CD8-positive, alpha-beta memory T cell (primary cell): ENCODE measurements around the gene PTPN4. TPM values are rescaled to one million over a fixed set of nuclear protein-coding genes. Genes with fewer than 3 reads are reported as not detected.

Experiments used
- CTCF ChIA-PET: fragments of 350-600 bp; sonication (Branson Sonifier 250); formaldehyde crosslinking; loops from one replicate; lab custom pipeline; 2021; ENCODE audit warnings: antibody characterized with exemption; lab: Charles Lee
- POLR2A ChIA-PET: fragments of 350-600 bp; sonication (Branson Sonifier 250); formaldehyde crosslinking; loops from one replicate; lab custom pipeline; 2021; ENCODE audit warnings: antibody characterized with exemption; lab: Charles Lee
- DNase-seq, 5 donors: peaks; one replicate each; pipeline versions ENCODE4 v3.0.0 to v3.0.0-alpha.2; 2020 to 2022; ENCODE audit warnings: mixed read lengths in 1 of 5
- H3K27ac ChIP-seq: one replicate; pipeline ENCODE4 v1.7.0; 2013; ENCODE audit warnings: low read depth, mild to moderate bottlenecking, low read length, moderate library complexity
- H3K27me3 ChIP-seq: 2 replicates; pipeline ENCODE4 v1.7.0; 2013; ENCODE audit warnings: low read length, mild to moderate bottlenecking; ENCODE audit not compliant: insufficient read depth, poor library complexity, severe bottlenecking
- H3K36me3 ChIP-seq: 2 replicates; pipeline ENCODE4 v1.7.0; 2013; ENCODE audit warnings: mild to moderate bottlenecking, low read length, moderate library complexity; ENCODE audit not compliant: insufficient read depth
- H3K4me1 ChIP-seq: 2 replicates; pipeline ENCODE4 v1.7.0; 2013; ENCODE audit warnings: mild to moderate bottlenecking, low read length, moderate library complexity; ENCODE audit not compliant: insufficient read depth
- H3K4me3 ChIP-seq: 2 replicates; pipeline ENCODE4 v1.7.0; 2013; ENCODE audit warnings: mild to moderate bottlenecking, low read length
- H3K9me3 ChIP-seq: 2 replicates; pipeline ENCODE4 v1.7.0; 2013; ENCODE audit warnings: mild to moderate bottlenecking, low read length
- H3K27ac Mint-ChIP-seq, 8 donors: one replicate each; pipeline ENCODE4 v1.8.0; 2020 to 2021; ENCODE audit warnings: mixed read lengths in 8 of 8, mild to moderate bottlenecking in 6 of 8, inconsistent platforms in 3 of 8, moderate library complexity in 3 of 8
- H3K27me3 Mint-ChIP-seq, 2 donors: one replicate each; pipeline ENCODE4 v1.8.0; 2020 to 2021; ENCODE audit warnings: mixed read lengths in 2 of 2, mild to moderate bottlenecking in 1 of 2, moderate library complexity in 1 of 2
- H3K36me3 Mint-ChIP-seq, 3 donors: one replicate each; pipeline ENCODE4 v1.8.0; 2020 to 2021; ENCODE audit warnings: mixed read lengths in 3 of 3, inconsistent platforms in 1 of 3, mild to moderate bottlenecking in 1 of 3
- H3K4me1 Mint-ChIP-seq, 3 donors: one replicate each; pipeline ENCODE4 v1.8.0; 2020 to 2021; ENCODE audit warnings: mixed read lengths in 3 of 3, inconsistent platforms in 1 of 3, mild to moderate bottlenecking in 1 of 3
- H3K4me3 Mint-ChIP-seq, 7 donors: one replicate each; pipeline ENCODE4 v1.8.0; 2020 to 2021; ENCODE audit warnings: mixed read lengths in 7 of 7, mild to moderate bottlenecking in 6 of 7, moderate library complexity in 4 of 7, inconsistent platforms in 2 of 7
- H3K9me3 Mint-ChIP-seq, 5 donors: one replicate each; pipeline ENCODE4 v1.8.0; 2020 to 2022; ENCODE audit warnings: mixed read lengths in 5 of 5, mild to moderate bottlenecking in 3 of 5, moderate library complexity in 2 of 5, inconsistent platforms in 1 of 5
- polyA plus RNA-seq: library from polyadenylated mRNA; unstranded; fragments of 300-500 nt; fragmentation: Illumina TruSeq; gene quantifications from one replicate; pipeline ENCODE4 v1.2.3, GENCODE V29; 2021
- total RNA-seq, 2 experiments: library from RNA; stranded (reverse); gene quantifications; one replicate each; pipeline ENCODE4 v1.2.3, GENCODE V29; 2021

Gene PTPN4
- total and polyA plus RNA-seq, 3 experiments from 2014 or later: 29.0 to 161 (median 34.2) TPM

- POLR2A ChIA-PET: no interaction called here
- Mint-ChIP-seq H3K4me3 (no peak overlapping the region), H3K27ac (peak overlapping the region in 1 of 8 donors; percentile 4), H3K27me3 (peaks cover 0 to 2% of the 10 kb centered on the region in 2 donors), H3K36me3 (peaks cover 8 to 25% (median 12%) of the 10 kb centered on the region in 3 donors), H3K4me1 (peaks cover 0 to 3% (median 0%) of the 10 kb centered on the region in 3 donors), H3K9me3 (peaks cover 0 to 6% (median 0%) of the 10 kb centered on the region in 5 donors)
- Histone ChIP-seq H3K27ac (no peak overlapping the region), H3K27me3 (no peaks in the 10 kb centered on the region), H3K4me3 (no peak overlapping the region), H3K4me1 (no peaks in the 10 kb centered on the region), H3K9me3 (no peaks in the 10 kb centered on the region), H3K36me3 (no peaks in the 10 kb centered on the region)
- CTCF ChIA-PET: no interaction called here
- no peak for DNase-seq
These were observed 269.1 kb downstream of the PTPN4 start for GRCh38 chr2:120028795-120029194.

GRCh38 chr2:120029672-120030640, 270.2 kb downstream of the PTPN4 start:
- CTCF ChIA-PET: no interaction called here
- POLR2A ChIA-PET: no interaction called here
- H3K9me3 ChIP-seq: no peaks in the 10 kb centered on the region
- H3K4me3 Mint-ChIP-seq: no peak overlapping the region
- H3K27ac ChIP-seq: no peak overlapping the region
- no peak overlapping the region for H3K4me3 ChIP-seq
- DNase-seq: no peak
- no peaks in the 10 kb centered on the region for H3K27me3 ChIP-seq
- H3K4me1 Mint-ChIP-seq: peaks cover 0 to 3% (median 0%) of the 10 kb centered on the region in 3 donors
- no peak overlapping the region for H3K27ac Mint-ChIP-seq
- H3K9me3 Mint-ChIP-seq: peaks cover 0 to 4% (median 0%) of the 10 kb centered on the region in 5 donors
- H3K27me3 Mint-ChIP-seq: peaks cover 0 to 2% of the 10 kb centered on the region in 2 donors
- no peaks in the 10 kb centered on the region for H3K4me1 ChIP-seq
- H3K36me3 ChIP-seq: no peaks in the 10 kb centered on the region
- peaks cover 4 to 18% (median 6%) of the 10 kb centered on the region in 3 donors for H3K36me3 Mint-ChIP-seq

DNA sequence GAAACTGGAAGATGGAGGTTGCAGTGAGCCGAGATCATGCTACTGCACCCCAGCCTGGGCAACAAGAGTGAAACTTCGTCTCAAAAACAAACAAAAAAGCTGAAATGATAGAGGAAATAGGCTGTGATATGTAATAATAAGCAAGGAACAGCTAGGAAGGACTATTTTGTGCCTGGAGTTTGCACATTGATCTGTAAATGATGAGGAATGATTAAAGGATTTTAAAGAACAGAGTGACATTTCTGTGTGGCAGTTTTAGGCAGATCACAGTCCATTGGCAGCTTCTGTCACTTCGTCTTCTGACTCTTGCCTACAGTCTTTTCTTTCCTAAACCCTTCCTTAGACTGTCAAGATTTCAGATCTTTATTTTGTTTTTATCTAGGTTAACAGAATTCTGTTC, 272.6 kb downstream of the PTPN4 start:
- no peak overlapping the region for H3K27ac Mint-ChIP-seq
- no peaks in the 10 kb centered on the region for H3K4me1 ChIP-seq
- no peak overlapping the region for H3K27ac ChIP-seq
- H3K4me3 Mint-ChIP-seq: no peak overlapping the region
- no peaks in the 10 kb centered on the region for H3K36me3 ChIP-seq
- peaks cover 0 to 3% (median 0%) of the 10 kb centered on the region in 3 donors for H3K4me1 Mint-ChIP-seq
- H3K9me3 ChIP-seq: no peaks in the 10 kb centered on the region
- CTCF ChIA-PET: no interaction called here
- POLR2A ChIA-PET: no interaction called here
- no peak for DNase-seq
- H3K27me3 Mint-ChIP-seq: peaks cover 0 to 2% of the 10 kb centered on the region in 2 donors
- H3K9me3 Mint-ChIP-seq: no peaks in the 10 kb centered on the region
- H3K36me3 Mint-ChIP-seq: peaks cover 1 to 5% (median 2%) of the 10 kb centered on the region in 3 donors
- no peaks in the 10 kb centered on the region for H3K27me3 ChIP-seq
- no peak overlapping the region for H3K4me3 ChIP-seq

Other genes starting within 250 kb of the PTPN4 start
- gene SCTR, start 235.4 kb upstream of the PTPN4 start, total RNA-seq: not detected
- not detected for gene SCTR, start 235.4 kb upstream of the PTPN4 start, polyA plus RNA-seq
- not detected for gene CFAP221, start 215.5 kb upstream of the PTPN4 start, total RNA-seq
- not detected for gene CFAP221, start 215.5 kb upstream of the PTPN4 start, polyA plus RNA-seq
- 10 to 100 TPM; 16.1 to 17.1 TPM for gene TMEM177, start 80.7 kb upstream of the PTPN4 start, total RNA-seq
- gene TMEM177, start 80.7 kb upstream of the PTPN4 start, polyA plus RNA-seq: 9.8 TPM